IgD-negative memory B cell (primary cell): ENCODE results near the gene SCML2. TPM values are rescaled to one million over a fixed set of nuclear protein-coding genes. Genes with fewer than 3 reads are reported as not detected.
"Not testable (repeated sequence)": the region's sequence is repeated elsewhere in the genome, so short reads cannot be mapped to it uniquely, and the experiment has no call there.

ENCODE experiments used
- H3K27ac Mint-ChIP-seq, 3 donors: one replicate each; pipeline ENCODE4 v1.8.0; 2020 to 2022; ENCODE audit warnings: mild to moderate bottlenecking in 3 of 3, mixed read lengths in 3 of 3, moderate library complexity in 1 of 3
- H3K27me3 Mint-ChIP-seq: one replicate; pipeline ENCODE4 v1.8.0; 2021; ENCODE audit warnings: mixed read lengths
- H3K36me3 Mint-ChIP-seq: one replicate; pipeline ENCODE4 v1.8.0; 2020; ENCODE audit warnings: mild to moderate bottlenecking, mixed read lengths
- H3K4me1 Mint-ChIP-seq, 3 donors: one replicate each; pipeline ENCODE4 v1.8.0; 2020 to 2022; ENCODE audit warnings: mixed read lengths in 3 of 3, mild to moderate bottlenecking in 1 of 3
- H3K4me3 Mint-ChIP-seq, 4 donors: one replicate each; pipeline ENCODE4 v1.8.0; 2020 to 2022; ENCODE audit warnings: mild to moderate bottlenecking in 4 of 4, mixed read lengths in 4 of 4, moderate library complexity in 3 of 4
- H3K9me3 Mint-ChIP-seq, 3 donors: one replicate each; pipeline ENCODE4 v1.8.0; 2020 to 2021; ENCODE audit warnings: mixed read lengths in 3 of 3, mild to moderate bottlenecking in 1 of 3
- polyA plus RNA-seq: library from polyadenylated mRNA; unstranded; fragments of 300-500 nt; fragmentation: Illumina TruSeq; gene quantifications from one replicate; pipeline ENCODE4 v1.2.3, GENCODE V29; 2021

The SCML2 gene
- polyA plus RNA-seq, result 0.69 TPM

- Mint-ChIP-seq H3K27ac (no peak within 1 kb of the TSS), H3K27me3 (no peaks in the 10 kb centered on the region), H3K36me3 (no peaks in the 10 kb centered on the region), H3K4me1 (peaks cover 0 to 2% (median 2%) of the 10 kb centered on the region in 3 donors), H3K9me3 (peaks cover 0 to 3% (median 0%) of the 10 kb centered on the region in 3 donors), H3K4me3 (peak within 1 kb of the TSS; percentile 79 to 92 (median 84))
Observed at GRCh38 chrX:18354369-18355223, at the start of gene SCML2. Gene SCML2, minus strand, starts transcription at chrX:18354688. Its CDS starts 20,617 bp downstream, at chrX:18334071.

- H3K4me3 Mint-ChIP-seq, result no peak overlapping the region
- no peak overlapping the region for H3K27ac Mint-ChIP-seq
- peaks cover 1% of the 10 kb centered on the region for H3K27me3 Mint-ChIP-seq
- peaks cover 0 to 4% (median 0%) of the 10 kb centered on the region in 3 donors for H3K9me3 Mint-ChIP-seq
- no peaks in the 10 kb centered on the region for H3K36me3 Mint-ChIP-seq
- no peaks in the 10 kb centered on the region for H3K4me1 Mint-ChIP-seq
Observed at GRCh38 chrX:18401848-18402213, 47.3 kb upstream of the SCML2 start.

- H3K4me3 Mint-ChIP-seq, result no peak overlapping the region
- H3K27ac Mint-ChIP-seq, result no peak overlapping the region
- H3K4me1 Mint-ChIP-seq, result peaks cover 4 to 6% (median 4%) of the 10 kb centered on the region in 3 donors
- H3K27me3 Mint-ChIP-seq, result peaks cover 2% of the 10 kb centered on the region
- H3K9me3 Mint-ChIP-seq, result no peaks in the 10 kb centered on the region
- H3K36me3 Mint-ChIP-seq, result no peaks in the 10 kb centered on the region
Observed at GRCh38 chrX:18394477-18394876, 40.0 kb upstream of the SCML2 start.

- Mint-ChIP-seq H3K27ac (peak overlapping the region in 1 of 3 donors; percentile 15), H3K36me3 (no peaks in the 10 kb centered on the region), H3K4me1 (peaks cover 4 to 6% (median 4%) of the 10 kb centered on the region in 3 donors), H3K9me3 (no peaks in the 10 kb centered on the region), H3K4me3 (no peak overlapping the region), H3K27me3 (peaks cover 2% of the 10 kb centered on the region)
Observed at GRCh38 chrX:18390941-18391538, 36.6 kb upstream of the SCML2 start.

- Mint-ChIP-seq H3K9me3 (no peaks in the 10 kb centered on the region), H3K27ac (no peak overlapping the region), H3K4me3 (no peak overlapping the region), H3K4me1 (peaks cover 4 to 6% (median 4%) of the 10 kb centered on the region in 3 donors), H3K27me3 (peaks cover 2% of the 10 kb centered on the region), H3K36me3 (no peaks in the 10 kb centered on the region)
Observed at GRCh38 chrX:18389966-18390365, 35.5 kb upstream of the SCML2 start.

- H3K36me3 Mint-ChIP-seq, result peaks cover 2% of the 10 kb centered on the region
- no peak overlapping the region for H3K4me3 Mint-ChIP-seq
- no peaks in the 10 kb centered on the region for H3K27me3 Mint-ChIP-seq
- H3K27ac Mint-ChIP-seq, result no peak overlapping the region
- peaks cover 0 to 3% (median 2%) of the 10 kb centered on the region in 3 donors for H3K4me1 Mint-ChIP-seq
- peaks cover 0 to 2% (median 0%) of the 10 kb centered on the region in 3 donors for H3K9me3 Mint-ChIP-seq
Observed at GRCh38 chrX:18377796-18378195, 23.3 kb upstream of the SCML2 start.

GRCh38 chrX:18375131-18375805 is 20.8 kb upstream of the SCML2 start:
- H3K27ac Mint-ChIP-seq, H3K36me3 Mint-ChIP-seq, H3K27me3 Mint-ChIP-seq: not testable (repeated sequence)

GRCh38 chrX:18369096-18369495 is 14.6 kb upstream of the SCML2 start:
- H3K27ac Mint-ChIP-seq, H3K4me3 Mint-ChIP-seq, H3K4me1 Mint-ChIP-seq, H3K9me3 Mint-ChIP-seq, H3K36me3 Mint-ChIP-seq, H3K27me3 Mint-ChIP-seq: not testable (repeated sequence)

More at GRCh38 chrX:18375131-18375805, 20.8 kb upstream of the SCML2 start:
- H3K9me3 Mint-ChIP-seq, H3K4me3 Mint-ChIP-seq, H3K4me1 Mint-ChIP-seq: not testable (repeated sequence)

- Mint-ChIP-seq H3K9me3 (no peaks in the 10 kb centered on the region), H3K4me1 (peaks cover 0 to 2% (median 0%) of the 10 kb centered on the region in 3 donors), H3K4me3 (no peak overlapping the region), H3K27me3 (peaks cover 2% of the 10 kb centered on the region), H3K27ac (no peak overlapping the region), H3K36me3 (no peaks in the 10 kb centered on the region)
Observed at GRCh38 chrX:18368402-18368801, 13.9 kb upstream of the SCML2 start.

GRCh38 chrX:18360867-18361266 is 6.4 kb upstream of the SCML2 start:
- H3K27me3 Mint-ChIP-seq, result peaks cover 2% of the 10 kb centered on the region
- no peak overlapping the region for H3K27ac Mint-ChIP-seq
- no peaks in the 10 kb centered on the region for H3K9me3 Mint-ChIP-seq
- no peak overlapping the region for H3K4me3 Mint-ChIP-seq
- no peaks in the 10 kb centered on the region for H3K36me3 Mint-ChIP-seq
- H3K4me1 Mint-ChIP-seq, result no peaks in the 10 kb centered on the region

GRCh38 chrX:18353931-18354368 is 538 bp downstream of the SCML2 start:
- Mint-ChIP-seq H3K27ac (no peak overlapping the region), H3K27me3 (no peaks in the 10 kb centered on the region), H3K4me3 (peak overlapping the region; percentile 66 to 92 (median 75)), H3K4me1 (peaks cover 0 to 2% (median 2%) of the 10 kb centered on the region in 3 donors), H3K9me3 (peaks cover 0 to 3% (median 0%) of the 10 kb centered on the region in 3 donors), H3K36me3 (no peaks in the 10 kb centered on the region)

- peaks cover 0 to 2% (median 2%) of the 10 kb centered on the region in 3 donors for H3K4me1 Mint-ChIP-seq
- H3K36me3 Mint-ChIP-seq, result no peaks in the 10 kb centered on the region
Observed at GRCh38 chrX:18351784-18352183, 2.7 kb downstream of the SCML2 start.

GRCh38 chrX:18348047-18348446 is 6.4 kb downstream of the SCML2 start:
- peaks cover 5% of the 10 kb centered on the region for H3K27me3 Mint-ChIP-seq
- H3K4me1 Mint-ChIP-seq, result peaks cover 0 to 2% (median 0%) of the 10 kb centered on the region in 3 donors
- H3K27ac Mint-ChIP-seq, result no peak overlapping the region
- no peaks in the 10 kb centered on the region for H3K36me3 Mint-ChIP-seq
- H3K4me3 Mint-ChIP-seq, result no peak overlapping the region
- H3K9me3 Mint-ChIP-seq, result peaks cover 0 to 3% (median 0%) of the 10 kb centered on the region in 3 donors

More at GRCh38 chrX:18351784-18352183, 2.7 kb downstream of the SCML2 start:
- H3K4me3 Mint-ChIP-seq, result peak overlapping the region in 1 of 4 donors; percentile 38
- H3K27ac Mint-ChIP-seq, result no peak overlapping the region
- H3K27me3 Mint-ChIP-seq, result peaks cover 3% of the 10 kb centered on the region
- peaks cover 0 to 3% (median 0%) of the 10 kb centered on the region in 3 donors for H3K9me3 Mint-ChIP-seq

GRCh38 chrX:18309401-18309800 is 45.1 kb downstream of the SCML2 start:
- H3K27ac Mint-ChIP-seq, result no peak overlapping the region
- H3K4me1 Mint-ChIP-seq, result no peaks in the 10 kb centered on the region
- H3K27me3 Mint-ChIP-seq, result no peaks in the 10 kb centered on the region
- peaks cover 4% of the 10 kb centered on the region for H3K36me3 Mint-ChIP-seq
- no peaks in the 10 kb centered on the region for H3K9me3 Mint-ChIP-seq
- H3K4me3 Mint-ChIP-seq, result no peak overlapping the region

- H3K9me3 Mint-ChIP-seq, result peaks cover 0 to 12% (median 8%) of the 10 kb centered on the region in 3 donors
- H3K4me1 Mint-ChIP-seq, result peaks cover 0 to 2% (median 0%) of the 10 kb centered on the region in 3 donors
- peak overlapping the region in 1 of 4 donors; percentile 50 for H3K4me3 Mint-ChIP-seq
- no peaks in the 10 kb centered on the region for H3K27me3 Mint-ChIP-seq
- no peak overlapping the region for H3K27ac Mint-ChIP-seq
- H3K36me3 Mint-ChIP-seq, result no peaks in the 10 kb centered on the region
Observed at GRCh38 chrX:18297251-18297650, 57.2 kb downstream of the SCML2 start.
